GM12864 (cell line): ENCODE data around the gene SRPK3.

Experiments
- DNase-seq: peaks from one replicate; pipeline ENCODE4 v3.0.0-alpha.2; 2011; ENCODE audit warnings: low read depth
- H3K4me3 ChIP-seq: 2 replicates; pipeline ENCODE4 v1.5.1; 2011; ENCODE audit warnings: mild to moderate bottlenecking, low read depth, low read length, control low read depth
- TF ChIP-seq, protein P1 (sequence below): IDR thresholded peaks from 2 replicates; pipeline ENCODE4 v1.5.1; 2011; ENCODE audit warnings: low read depth, mild to moderate bottlenecking, moderate library complexity, low read length, control low read depth, inconsistent platforms; ENCODE audit errors: missing control alignments

The SRPK3 gene

DNA sequence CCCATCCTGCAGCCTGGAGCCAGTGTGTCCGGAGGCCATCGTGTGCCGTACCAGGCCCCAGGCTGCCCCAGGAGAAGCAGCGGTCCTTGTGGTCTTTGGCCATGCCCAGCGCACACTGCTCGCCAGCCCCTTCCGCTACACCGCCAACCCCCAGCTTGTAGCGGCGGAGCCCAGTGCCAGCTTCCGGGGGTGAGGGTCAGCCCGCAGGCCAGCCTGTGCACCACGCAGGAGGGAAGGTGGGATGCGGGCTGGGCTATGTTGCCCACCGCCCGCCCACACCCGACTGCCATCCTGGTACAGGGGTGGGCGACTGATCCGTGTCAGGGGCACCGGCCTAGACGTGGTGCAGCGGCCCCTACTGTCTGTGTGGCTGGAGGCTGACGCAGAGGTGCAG, 7.6 kb upstream of the SRPK3 start:
- DNase-seq, result no peak

GRCh38 chrX:153773741-153774575, 6.9 kb upstream of the SRPK3 start:
- H3K4me3 ChIP-seq, result no peak overlapping the region
- no peak for DNase-seq
- TF ChIP-seq, protein P1, sequence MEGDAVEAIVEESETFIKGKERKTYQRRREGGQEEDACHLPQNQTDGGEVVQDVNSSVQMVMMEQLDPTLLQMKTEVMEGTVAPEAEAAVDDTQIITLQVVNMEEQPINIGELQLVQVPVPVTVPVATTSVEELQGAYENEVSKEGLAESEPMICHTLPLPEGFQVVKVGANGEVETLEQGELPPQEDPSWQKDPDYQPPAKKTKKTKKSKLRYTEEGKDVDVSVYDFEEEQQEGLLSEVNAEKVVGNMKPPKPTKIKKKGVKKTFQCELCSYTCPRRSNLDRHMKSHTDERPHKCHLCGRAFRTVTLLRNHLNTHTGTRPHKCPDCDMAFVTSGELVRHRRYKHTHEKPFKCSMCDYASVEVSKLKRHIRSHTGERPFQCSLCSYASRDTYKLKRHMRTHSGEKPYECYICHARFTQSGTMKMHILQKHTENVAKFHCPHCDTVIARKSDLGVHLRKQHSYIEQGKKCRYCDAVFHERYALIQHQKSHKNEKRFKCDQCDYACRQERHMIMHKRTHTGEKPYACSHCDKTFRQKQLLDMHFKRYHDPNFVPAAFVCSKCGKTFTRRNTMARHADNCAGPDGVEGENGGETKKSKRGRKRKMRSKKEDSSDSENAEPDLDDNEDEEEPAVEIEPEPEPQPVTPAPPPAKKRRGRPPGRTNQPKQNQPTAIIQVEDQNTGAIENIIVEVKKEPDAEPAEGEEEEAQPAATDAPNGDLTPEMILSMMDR, result no peak

More for the DNA sequence above, 7.6 kb upstream of the SRPK3 start:
- no peak overlapping the region for H3K4me3 ChIP-seq
- TF ChIP-seq, protein P1, result no peak

- TF ChIP-seq, protein P1, result no peak
- DNase-seq, result no peak
- no peak overlapping the region for H3K4me3 ChIP-seq
Observed at GRCh38 chrX:153774576-153775292, 6.1 kb upstream of the SRPK3 start.

GRCh38 chrX:153775293-153776119, 5.3 kb upstream of the SRPK3 start:
- H3K4me3 ChIP-seq, result no peak overlapping the region
- DNase-seq, result no peak
- TF ChIP-seq, protein P1, result no peak

DNA sequence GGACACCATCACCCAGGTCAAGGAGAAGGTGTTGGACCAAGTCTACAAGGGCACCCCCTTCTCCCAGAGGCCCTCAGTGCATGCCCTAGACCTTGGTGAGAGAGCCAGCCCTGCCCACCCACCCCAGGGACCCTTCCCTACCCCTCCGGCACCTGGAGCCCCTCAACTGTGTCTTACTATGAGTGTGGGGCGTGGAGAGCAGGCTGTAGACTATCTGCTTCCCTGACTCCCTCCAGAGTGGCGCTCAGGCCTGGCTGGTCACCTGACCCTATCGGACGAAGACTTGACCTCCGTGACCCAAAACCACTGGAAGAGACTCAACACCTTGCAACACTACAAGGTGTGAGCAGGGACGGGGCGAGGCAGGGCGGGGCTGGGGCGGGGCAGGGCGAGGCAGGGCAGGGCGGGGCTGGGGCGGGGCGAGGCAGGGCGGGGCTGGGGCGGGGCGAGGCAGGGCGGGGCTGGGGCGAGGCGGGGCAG, 4.7 kb upstream of the SRPK3 start:
- H3K4me3 ChIP-seq, result no peak overlapping the region
- TF ChIP-seq, protein P1, result no peak
- DNase-seq, result no peak

GRCh38 chrX:153776611-153777045, 4.2 kb upstream of the SRPK3 start:
- TF ChIP-seq, protein P1, result no peak
- DNase-seq, result no peak
- no peak overlapping the region for H3K4me3 ChIP-seq
